CD4-positive, alpha-beta T cell treated with Interleukin-17A for 1 hour (primary cell): ENCODE measurements around the gene CSNK1D.
"Not testable (repeated sequence)": the region's sequence is repeated elsewhere in the genome, so short reads cannot be mapped to it uniquely, and the experiment has no call there.

Experiments
- DNase-seq: peaks from one replicate; pipeline ENCODE4 v3.0.0-alpha.2; 2020

The CSNK1D gene

GRCh38 chr17:82272495-82273326 lies 789 bp downstream of the CSNK1D start:
- peak; percentile 54 for DNase-seq

GRCh38 chr17:82271401-82271800 lies 2.1 kb downstream of the CSNK1D start:
- DNase-seq: no peak

DNA sequence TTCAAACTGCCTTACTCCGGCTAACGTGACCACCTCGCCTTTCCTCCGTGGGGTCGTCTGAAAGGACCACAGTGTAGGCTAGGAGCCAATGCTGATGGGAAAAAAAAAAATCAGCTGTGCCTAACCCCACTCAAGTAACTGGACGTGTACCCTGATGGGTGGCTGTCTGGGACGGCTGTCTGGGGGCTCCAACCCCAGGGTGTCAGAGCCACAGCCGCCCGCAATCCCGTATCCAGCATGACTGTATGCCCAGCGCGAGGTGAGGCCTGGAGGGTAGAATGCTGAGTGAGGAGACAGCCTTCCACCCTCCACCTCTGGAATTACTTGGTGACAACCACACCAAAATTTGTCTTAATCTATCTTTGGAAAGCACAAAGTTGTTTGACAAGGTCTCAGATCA lies 2.8 kb downstream of the CSNK1D start:
- no peak for DNase-seq

- no peak for DNase-seq
These were observed 3.5 kb downstream of the CSNK1D start for GRCh38 chr17:82269882-82270500.

- DNase-seq: no peak
These were observed 4.2 kb downstream of the CSNK1D start for GRCh38 chr17:82269138-82269881.

DNA sequence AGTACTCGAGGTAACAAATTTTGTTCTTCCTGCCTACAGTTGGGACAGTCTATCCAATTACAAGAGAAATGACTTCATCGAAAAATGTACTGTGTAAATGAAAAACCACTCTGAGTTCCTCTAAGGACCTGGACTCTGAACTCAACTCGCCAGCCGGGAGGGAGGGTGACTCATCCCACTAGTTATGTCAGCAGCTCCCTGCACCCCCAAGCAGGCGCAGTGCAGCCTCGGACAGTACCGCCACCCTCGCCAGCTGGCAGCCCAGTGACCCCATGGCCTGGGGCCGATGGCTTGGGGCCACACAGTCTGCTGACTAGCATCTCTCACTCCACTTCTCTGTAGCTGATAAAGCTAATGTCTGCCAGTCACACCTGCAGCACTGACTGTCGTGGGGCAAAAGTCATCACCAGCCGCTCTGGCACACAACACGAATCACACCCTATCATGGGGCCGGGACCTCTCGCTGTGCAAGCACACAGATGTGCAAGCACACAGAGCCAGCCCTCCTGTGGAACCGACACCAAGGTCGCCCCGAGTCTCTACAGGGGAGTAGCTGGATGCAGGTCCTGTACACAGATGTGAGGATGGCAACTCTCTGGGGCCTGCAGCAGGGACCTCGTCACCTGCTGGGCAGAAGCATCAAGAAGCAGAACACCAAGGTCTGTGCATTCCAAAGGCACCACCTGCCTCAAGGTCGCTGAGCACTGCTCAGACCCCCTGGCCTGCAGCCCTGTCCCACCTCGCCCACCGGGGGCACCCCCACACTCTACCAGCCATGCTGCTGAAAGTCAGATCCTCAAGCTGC lies 5.7 kb downstream of the CSNK1D start:
- no peak for DNase-seq

- no peak for DNase-seq
These were observed 7.4 kb downstream of the CSNK1D start for GRCh38 chr17:82266142-82266541.

GRCh38 chr17:82263641-82264040 lies 9.9 kb downstream of the CSNK1D start:
- no peak for DNase-seq

GRCh38 chr17:82262344-82262743 lies 11.2 kb downstream of the CSNK1D start:
- DNase-seq: no peak

DNA sequence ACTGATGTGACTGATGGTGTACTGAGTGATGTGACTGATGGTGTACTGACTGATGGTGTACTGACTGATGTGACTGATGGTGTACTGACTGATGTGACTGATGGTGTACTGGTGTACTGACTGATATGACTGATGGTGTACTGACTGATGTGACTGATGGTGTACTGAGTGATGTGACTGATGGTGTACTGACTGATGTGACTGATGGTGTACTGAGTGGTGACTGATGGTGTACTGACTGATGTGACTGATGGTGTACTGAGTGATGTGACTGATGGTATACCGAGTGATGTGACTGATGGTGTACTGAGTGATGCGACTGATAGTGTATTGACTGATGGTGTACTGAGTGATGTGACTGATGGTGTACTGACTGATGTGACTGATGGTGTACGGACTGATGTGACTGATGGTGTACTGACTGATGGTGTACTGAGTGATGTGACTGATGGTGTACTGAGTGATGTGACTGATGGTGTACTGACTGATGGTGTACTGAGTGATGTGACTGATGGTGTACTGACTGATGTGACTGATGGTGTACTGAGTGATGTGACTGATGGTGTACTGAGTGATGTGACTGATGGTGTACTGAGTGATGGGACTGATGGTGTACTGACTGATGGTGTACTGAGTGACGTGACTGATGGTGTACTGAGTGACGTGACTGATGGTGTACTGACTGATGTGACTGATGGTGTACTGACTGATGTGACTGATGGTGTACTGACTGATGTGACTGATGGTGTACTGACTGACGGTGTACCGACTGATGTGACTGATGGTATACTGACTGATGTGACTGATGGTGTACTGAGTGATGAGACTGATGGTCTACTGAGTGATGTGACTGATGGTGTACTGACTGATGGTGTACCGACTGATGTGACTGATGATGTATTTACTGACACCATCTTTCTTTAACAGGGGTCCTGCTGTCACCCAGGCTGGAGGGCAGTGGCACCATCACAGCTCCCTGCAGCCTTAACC lies 13.2 kb downstream of the CSNK1D start:
- not testable (repeated sequence) for DNase-seq

GRCh38 chr17:82258555-82258954 lies 14.9 kb downstream of the CSNK1D start:
- DNase-seq: no peak

GRCh38 chr17:82257473-82257872 lies 16.0 kb downstream of the CSNK1D start:
- DNase-seq: peak; percentile 82

DNA sequence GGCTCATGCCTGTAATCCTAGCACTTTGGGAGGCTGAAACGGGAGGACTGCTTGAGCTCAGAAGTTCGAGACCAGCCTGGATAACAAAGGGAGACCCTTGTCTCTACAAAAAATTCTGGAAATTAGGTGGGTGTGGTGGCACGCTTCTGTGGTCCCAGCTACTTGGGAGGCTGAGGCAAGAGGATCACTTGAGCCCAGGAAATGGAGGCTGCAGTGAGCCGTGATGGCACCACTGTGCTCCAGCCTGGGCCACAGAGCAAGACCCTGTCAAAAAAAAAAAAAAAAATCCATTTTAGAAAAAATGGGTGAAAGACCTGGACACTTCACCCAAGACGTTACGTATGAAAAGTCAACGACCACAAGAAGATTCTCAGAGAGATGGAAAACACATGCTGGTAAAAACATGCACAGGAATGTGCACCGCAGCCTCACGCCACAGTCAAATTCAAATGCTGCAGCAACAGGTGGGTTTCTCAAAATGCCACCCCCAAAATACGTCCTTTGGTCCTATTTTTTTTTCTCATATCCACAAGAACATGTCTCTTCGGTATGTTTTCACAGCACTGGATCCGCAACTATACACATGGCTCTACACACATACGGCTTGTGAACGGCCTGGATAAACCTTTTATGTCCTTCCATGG lies 17.1 kb downstream of the CSNK1D start:
- DNase-seq: no peak

- DNase-seq: no peak
These were observed 18.0 kb downstream of the CSNK1D start for GRCh38 chr17:82255402-82255972.

- DNase-seq: not testable (repeated sequence)
These were observed 18.8 kb downstream of the CSNK1D start for GRCh38 chr17:82254746-82255145.

GRCh38 chr17:82254096-82254495 lies 19.4 kb downstream of the CSNK1D start:
- not testable (repeated sequence) for DNase-seq

DNA sequence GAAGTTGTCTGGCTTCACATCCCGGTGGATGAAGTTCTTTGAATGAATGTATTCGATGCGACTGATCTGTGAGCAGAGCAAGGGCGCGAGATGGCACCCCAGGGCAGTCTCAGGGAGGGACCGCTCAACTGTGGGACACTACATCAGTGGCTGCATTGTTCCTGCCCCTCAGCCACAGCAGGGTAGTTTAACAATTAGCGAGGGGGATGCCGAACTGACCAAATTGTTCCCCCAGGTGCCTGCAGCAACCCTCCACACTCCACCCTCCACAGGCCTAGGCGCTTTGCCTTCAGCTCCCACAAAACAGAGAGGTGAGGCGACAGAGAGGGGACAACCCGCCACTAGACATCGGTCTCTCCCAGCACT lies 20.3 kb downstream of the CSNK1D start:
- DNase-seq: no peak

DNA sequence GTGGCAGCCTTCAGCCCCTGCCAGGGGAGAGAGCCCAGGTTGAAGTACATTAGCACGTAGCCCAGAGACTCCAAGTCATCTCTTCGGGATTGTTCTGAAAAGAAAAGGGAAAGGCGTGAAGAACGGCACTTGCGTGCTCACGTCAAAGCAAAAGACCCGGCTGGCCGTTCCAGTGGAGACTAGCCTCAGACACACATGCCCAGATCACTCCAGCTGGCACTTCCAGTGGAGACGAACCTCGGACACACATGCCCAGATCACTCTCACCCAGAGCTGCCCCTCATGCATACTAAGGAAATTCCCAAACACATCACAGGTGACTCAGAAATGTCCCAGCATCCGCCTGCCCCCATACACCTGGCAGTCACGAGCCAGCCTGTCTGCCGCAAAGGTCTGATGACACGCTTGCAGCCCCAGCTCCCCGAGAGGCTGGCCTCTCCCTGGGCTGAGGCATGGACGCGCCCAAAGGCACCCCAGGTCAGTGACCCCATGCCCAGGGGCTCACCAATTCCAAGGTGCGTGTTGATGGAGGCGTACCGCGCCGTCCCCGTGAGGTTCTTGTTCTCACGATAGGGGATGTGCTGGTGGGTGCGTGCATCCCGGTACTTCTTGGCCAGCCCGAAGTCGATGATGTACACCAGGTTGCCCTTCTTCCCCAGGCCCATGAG lies 20.9 kb downstream of the CSNK1D start:
- no peak for DNase-seq

DNA sequence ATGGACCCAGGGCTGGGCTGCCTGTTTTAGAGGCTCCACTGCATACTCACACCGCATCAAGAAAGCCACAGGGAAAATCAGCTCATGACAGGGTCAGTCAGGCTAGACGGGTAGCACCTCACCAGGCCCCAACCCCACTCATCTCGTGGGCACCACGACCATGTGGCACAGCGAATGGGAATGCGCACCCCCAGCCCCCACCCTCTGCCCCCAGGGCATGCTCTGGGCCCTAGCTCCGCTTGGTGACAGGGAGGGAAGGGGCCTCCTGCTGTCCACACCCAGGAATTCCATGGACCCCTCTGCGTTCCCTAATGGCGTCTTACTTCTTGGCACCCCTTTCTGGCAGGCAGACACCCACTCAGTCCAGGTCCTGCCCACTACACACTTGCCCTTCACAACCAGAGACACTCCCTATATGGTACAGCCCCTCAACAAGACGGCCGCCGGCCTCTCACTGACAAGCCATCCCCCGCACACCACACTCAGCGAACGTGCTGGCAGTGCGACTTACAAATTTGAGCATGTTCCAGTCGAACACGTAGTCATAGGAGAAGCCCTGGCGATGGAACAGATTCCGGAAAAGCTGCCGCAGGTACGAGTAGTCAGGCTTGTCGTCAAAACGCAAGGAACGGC lies 22.5 kb downstream of the CSNK1D start:
- DNase-seq: no peak
